HG03280 (cell line): ENCODE results near the gene OR11L1.

Source experiments
- ATAC-seq: cut with Tn5 transposase; IDR thresholded peaks from one replicate; pipeline ENCODE4 v1.9.1; 2021; ENCODE audit warnings: mild to moderate bottlenecking, moderate library complexity; ENCODE audit not compliant: unreplicated experiment

OR11L1 gene

DNA sequence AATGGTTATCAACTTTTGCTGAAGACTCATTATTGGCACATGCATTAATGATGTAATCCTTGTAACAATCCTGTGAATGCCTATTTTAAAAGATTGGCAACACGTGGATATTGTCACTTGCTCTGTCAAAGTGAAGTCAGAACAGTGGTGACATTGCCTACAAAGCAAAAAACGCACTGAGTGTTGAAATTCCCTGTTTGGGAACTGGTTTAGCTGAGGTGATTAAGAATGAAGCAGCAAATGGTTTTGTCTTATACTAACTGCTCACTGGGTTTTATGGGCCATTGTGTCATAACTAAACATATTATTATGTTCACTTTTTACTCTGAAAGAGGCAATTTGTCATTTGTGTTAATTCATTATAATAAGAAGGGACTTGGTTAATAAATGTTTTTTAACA, 29.1 kb downstream of the OR11L1 start:
- no peak for ATAC-seq

DNA sequence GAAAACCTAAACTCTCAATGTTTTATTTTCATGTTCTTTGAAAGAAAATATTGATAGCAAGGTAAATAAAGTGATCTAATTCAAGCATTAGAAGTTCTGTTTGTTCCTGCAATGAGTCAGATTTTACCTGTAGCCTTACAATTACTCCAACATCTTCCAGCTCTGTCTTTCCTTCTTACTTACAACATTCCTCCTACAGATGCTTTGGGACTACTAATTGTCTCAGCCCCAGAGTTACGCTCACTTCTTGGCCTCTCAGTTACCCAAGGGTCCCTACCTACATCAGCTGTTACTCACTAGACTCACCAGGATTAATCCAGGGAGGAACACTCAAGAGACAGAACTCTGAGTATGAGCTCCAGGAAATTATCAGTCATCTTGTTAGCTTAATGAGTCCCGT, 44.2 kb downstream of the OR11L1 start:
- ATAC-seq, result no peak
